ENCODE results near the gene PTPRF.

Gene PTPRF

GRCh38 chr1:43584204-43584603, 53.5 kb downstream of the PTPRF start:
- no peak for DNase-seq

- DNase-seq: no peak
Measured at GRCh38 chr1:43585557-43585956, 54.9 kb downstream of the PTPRF start.

GRCh38 chr1:43586136-43586731, 55.6 kb downstream of the PTPRF start:
- DNase-seq: no peak

GRCh38 chr1:43587001-43587400, 56.3 kb downstream of the PTPRF start:
- no peak for DNase-seq

DNA sequence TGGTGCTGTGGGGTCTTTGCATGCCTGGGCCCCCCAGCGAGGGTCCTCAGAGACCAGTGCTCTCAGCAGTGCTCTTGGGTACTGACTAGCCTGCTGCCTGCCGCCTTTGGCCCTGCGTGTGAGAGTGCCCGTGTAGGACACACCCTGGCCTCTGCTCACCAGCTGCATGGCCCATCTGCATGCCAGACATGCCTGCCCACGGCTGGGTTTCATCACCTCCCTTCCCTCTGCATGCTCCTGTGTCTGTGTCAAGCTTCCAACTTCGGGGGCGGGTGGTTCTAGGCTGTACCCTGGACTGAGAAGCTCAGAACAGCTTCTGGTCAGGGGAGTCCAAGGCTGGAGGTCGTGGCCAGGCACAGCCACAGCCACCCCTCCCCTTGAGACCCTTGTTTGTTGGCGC, 56.9 kb downstream of the PTPRF start:
- DNase-seq: no peak

- no peak for DNase-seq
Measured at GRCh38 chr1:43588592-43588991, 57.9 kb downstream of the PTPRF start.

DNA sequence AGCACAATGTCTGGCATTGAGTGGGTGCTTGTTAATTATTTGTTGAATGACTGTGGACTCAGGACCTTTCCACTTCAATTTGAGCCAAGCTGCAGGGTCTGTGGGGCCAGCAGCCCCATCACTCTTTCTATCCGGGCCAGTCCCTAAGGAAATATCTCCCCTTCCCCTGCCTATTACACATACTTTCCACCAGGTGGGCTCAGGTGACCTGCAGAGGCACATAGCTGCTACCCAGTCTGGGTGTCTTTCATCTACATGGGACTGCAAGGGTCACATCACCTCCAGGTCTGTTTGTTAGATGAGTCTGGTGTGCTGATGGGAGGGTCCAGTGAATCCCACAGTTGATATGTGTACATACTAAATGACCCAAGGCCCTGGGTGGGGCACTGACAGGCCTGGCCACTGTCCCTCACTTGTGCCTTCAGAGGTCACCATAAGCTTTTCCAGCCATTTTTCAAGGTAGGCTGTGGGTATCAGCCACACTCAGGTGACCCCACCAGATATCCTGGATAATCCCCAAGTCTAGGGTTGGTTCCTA, 59.8 kb downstream of the PTPRF start:
- DNase-seq: no peak

DNA sequence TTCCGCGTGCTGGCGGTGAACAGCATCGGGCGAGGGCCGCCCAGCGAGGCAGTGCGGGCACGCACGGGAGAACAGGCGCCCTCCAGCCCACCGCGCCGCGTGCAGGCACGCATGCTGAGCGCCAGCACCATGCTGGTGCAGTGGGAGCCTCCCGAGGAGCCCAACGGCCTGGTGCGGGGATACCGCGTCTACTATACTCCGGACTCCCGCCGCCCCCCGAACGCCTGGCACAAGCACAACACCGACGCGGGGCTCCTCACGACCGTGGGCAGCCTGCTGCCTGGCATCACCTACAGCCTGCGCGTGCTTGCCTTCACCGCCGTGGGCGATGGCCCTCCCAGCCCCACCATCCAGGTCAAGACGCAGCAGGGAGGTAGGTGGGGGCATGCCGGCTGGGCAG, 60.5 kb downstream of the PTPRF start:
- DNase-seq: no peak

- DNase-seq: no peak
Measured at GRCh38 chr1:43592051-43592665, 61.5 kb downstream of the PTPRF start.

- no peak for DNase-seq
Measured at GRCh38 chr1:43592974-43593683, 62.4 kb downstream of the PTPRF start.

DNA sequence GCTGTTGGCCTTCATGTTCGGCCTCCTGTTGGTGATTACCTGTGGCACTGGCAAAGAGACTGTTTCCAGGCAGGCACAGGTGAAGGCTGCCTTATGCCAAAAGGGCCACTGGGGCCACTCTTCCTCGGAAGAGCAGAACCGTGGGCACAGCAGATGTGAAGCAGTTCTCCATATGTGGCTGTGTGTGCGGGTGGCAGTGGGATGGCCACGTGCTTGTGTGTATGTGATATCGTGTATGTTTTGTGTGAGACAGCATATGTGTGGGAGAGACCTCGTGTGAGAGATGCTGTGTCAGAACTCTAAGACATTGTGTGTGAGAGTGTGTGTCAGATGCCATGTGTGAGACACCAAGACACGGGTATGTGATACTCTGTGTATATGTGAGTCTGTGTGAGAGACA, 65.9 kb downstream of the PTPRF start:
- DNase-seq: no peak

- DNase-seq: no peak
Measured at GRCh38 chr1:43597028-43597427, 66.3 kb downstream of the PTPRF start.

- DNase-seq: no peak
Measured at GRCh38 chr1:43597721-43598120, 67.0 kb downstream of the PTPRF start.

DNA sequence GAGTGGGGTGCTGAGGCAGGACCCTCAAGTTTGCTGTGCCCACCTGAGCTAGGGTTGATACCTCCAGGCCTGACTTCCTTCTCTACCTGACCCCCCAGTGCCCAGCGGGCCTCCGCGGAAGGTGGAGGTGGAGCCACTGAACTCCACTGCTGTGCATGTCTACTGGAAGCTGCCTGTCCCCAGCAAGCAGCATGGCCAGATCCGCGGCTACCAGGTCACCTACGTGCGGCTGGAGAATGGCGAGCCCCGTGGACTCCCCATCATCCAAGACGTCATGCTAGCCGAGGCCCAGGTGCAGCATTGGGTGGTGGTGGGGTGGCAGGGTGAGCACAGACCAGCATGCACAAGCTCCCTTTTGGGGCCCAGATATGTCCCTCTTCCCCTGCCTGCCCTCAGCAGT, 67.9 kb downstream of the PTPRF start:
- no peak for DNase-seq

- DNase-seq: no peak
Measured at GRCh38 chr1:43600033-43601020, 69.6 kb downstream of the PTPRF start.

- DNase-seq: no peak
Measured at GRCh38 chr1:43602990-43603389, 72.3 kb downstream of the PTPRF start.

DNA sequence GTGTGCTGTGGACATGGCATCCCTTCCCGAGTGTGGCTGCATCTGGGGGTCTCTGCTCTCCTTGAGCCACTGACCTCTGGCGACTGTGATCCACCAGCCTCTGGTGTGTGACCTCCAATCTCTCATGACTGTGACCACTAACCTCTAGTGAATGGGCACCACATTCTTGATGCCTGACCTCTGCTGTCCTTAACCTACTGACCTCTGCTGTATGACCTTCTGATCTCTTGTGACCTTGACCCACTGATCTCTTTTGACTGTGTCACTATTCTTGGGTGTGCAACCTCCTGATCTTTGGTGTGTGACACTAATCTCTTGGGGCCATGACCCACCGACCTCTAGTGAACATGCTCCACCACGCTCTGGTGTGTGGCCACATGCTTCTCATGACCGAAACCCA, 73.5 kb downstream of the PTPRF start:
- no peak for DNase-seq

- no peak for DNase-seq
Measured at GRCh38 chr1:43605157-43605556, 74.5 kb downstream of the PTPRF start.

GRCh38 chr1:43605766-43606165, 75.1 kb downstream of the PTPRF start:
- DNase-seq: no peak

- DNase-seq: no peak
Measured at GRCh38 chr1:43606624-43607023, 75.9 kb downstream of the PTPRF start.

- no peak for DNase-seq
Measured at GRCh38 chr1:43608827-43609226, 78.1 kb downstream of the PTPRF start.

DNA sequence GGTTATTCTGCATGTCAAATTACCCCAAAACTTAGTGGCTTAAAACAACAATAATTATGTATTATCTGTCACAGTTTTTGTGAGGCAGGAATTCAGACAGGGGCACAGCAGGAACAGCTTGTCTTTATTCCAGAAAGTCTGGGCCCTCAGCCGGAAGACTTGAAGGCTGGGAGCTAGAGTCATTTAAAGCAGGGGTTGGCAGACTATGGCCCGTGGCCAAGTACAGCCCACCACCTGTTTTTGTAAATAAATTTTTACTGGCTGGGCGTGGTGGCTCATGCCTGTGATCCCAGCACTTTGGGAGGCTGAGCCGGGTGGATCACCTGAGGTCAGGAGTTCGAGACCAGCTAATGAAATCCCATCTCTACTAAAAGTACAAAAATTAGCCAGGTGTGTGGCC, 79.7 kb downstream of the PTPRF start:
- DNase-seq: no peak

GRCh38 chr1:43611950-43612349, 81.3 kb downstream of the PTPRF start:
- DNase-seq: no peak
